SK-N-DZ (cell line): ENCODE measurements around the gene C1orf198.

Experiments used
- DNase-seq: peaks from one replicate; pipeline ENCODE4 v3.0.0-alpha.2; 2015; ENCODE audit warnings: low spot score

The C1orf198 gene

GRCh38 chr1:230892018-230892491 lies 23.7 kb upstream of the C1orf198 start:
- no peak for DNase-seq

- no peak for DNase-seq
Observed at GRCh38 chr1:230891413-230891812, 23.1 kb upstream of the C1orf198 start.

- no peak for DNase-seq
Observed at GRCh38 chr1:230884646-230885045, 16.3 kb upstream of the C1orf198 start.

DNA sequence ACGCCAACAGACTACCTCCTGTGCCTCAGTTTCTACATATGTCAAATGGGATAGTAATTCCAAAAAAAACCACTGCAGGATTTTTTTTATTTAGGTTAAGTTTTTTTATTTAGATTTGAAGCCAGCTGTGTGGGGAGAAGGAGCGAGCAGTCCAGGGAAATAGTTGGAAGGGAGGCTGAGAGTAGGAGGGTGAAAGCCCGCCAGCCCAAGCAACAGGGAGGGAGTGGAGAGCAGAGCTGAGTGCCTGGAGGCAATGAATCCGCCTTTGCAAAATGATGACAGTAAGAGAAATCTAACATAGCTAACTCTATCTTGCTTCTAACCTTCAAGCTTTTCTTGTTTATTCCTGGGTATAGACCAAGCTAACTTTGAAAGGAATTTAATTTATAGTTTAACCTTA lies 15.6 kb upstream of the C1orf198 start:
- no peak for DNase-seq

GRCh38 chr1:230879778-230880177 lies 11.5 kb upstream of the C1orf198 start:
- peak; percentile 35 for DNase-seq

DNA sequence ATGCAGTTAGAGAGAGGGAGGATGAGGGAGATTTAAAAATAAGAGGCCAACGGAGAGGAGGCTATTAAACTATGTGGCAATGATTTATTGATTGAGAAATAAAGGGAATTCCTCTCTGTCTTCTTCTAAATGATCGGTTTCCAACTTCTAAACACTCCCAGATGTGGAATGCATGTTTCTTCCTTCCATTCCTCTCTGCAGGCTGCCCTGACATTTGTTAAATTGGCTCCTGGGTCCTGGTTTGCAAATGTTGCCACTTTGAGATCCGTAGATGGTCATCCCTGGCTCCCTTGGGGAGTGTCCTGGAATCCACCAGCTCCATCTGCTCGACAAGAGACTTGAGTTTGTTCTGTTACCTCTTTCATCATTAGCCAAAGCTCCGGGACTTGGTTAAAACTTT lies 10.3 kb upstream of the C1orf198 start:
- no peak for DNase-seq

DNA sequence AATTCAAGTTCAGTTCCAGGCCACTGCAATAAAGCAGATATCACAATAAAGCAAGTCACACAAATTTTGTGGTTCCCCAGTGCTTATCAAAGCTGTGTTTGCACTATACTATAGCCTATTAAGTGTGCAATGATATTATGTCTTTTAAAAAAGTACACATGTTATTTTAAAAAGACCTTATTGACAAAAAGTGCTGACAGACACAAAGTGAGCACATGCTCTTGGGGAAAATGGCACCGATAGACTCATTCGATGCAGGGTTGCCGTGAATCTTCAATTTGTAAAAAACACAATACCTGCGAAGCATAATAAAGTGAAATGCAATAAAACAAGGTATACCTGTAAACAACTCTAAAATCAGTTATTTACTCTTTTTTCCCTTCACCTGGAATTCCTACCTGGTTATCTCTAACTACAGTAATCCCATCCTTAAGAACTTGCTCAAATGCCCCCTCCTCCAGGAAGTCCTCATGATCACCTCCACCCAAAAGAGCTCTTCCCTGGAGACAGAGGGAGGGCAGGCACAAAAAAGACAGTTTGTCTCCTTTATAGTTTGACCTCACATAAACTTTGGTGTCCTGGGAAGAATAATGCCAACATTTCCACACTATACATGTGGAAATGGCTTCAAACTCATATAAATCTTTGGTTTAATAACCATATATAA lies 9.7 kb upstream of the C1orf198 start:
- no peak for DNase-seq

GRCh38 chr1:230877146-230877923 lies 9.0 kb upstream of the C1orf198 start:
- no peak for DNase-seq

DNA sequence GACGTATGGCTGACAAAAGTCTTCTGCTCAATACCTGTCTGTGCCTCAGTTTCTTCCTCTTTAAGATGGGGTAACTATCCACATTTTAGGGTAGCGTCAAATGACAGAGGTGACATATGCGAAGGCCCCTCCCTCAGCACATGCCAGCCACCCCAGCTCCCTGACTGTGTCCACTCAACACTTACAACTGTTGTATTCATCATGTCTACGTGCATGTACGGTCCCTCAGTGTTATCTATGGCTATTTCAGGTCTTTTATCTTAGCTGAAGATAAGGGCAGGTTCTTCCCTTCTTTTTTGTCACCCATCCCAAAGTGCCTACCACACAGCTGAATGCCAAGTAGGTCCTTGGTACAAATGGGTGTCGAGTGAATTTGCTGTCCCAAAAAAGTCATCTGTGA lies 8.3 kb upstream of the C1orf198 start:
- DNase-seq = no peak

GRCh38 chr1:230875370-230875769 lies 7.0 kb upstream of the C1orf198 start:
- DNase-seq = no peak

GRCh38 chr1:230870916-230871315 lies 2.6 kb upstream of the C1orf198 start:
- no peak for DNase-seq

DNA sequence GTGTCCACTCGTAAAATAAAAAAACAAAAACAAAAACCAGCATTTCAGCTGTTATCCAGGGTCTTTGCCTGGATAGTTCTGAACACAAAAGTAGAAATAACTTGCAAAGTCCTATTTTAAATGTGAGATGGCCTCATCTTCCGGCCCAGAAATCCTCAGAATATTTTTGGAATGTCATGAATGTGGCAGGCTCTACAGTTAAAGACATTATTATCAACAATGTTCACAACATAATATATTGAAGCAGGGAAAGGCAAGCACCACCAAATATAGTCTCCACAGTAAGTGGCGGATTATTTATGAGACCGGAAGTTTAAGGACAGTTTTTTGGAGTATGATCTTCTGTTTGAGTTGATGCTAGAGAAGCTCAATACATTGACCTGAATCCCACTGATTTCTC lies 1.2 kb upstream of the C1orf198 start:
- no peak for DNase-seq

DNA sequence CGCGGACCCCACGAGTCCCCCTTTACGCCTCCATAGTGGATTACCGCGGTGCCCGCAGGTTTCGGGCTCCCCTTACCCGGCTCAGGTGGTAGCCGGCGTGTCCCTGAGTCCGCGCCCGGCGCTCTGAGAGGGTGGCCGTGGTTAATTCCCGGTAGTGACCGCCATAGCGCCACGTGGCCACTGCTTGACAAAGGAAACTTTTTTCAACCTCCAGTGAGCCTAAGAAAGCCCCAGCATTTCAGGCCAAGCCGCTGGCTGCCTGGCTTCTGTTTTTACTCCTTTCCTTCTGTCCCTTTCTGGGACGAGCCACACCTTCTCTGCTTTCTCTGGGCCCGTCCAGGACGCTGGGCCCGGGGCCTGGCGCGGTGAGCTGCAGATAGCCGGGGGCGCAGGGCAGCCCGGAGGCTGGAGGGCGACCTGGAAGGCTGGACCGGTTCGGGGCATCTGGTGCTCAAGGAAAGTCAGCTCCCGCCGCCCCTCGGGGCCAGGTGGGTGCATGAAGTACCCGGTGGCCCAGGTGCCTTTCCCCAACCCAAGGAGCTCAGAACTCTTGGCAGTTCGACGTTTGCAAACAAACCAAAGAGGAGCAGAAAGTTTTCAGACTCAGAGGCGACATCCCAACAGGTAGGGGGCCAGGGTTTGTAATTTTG lies 540 bp upstream of the C1orf198 start:
- peak; percentile 65 for DNase-seq

GRCh38 chr1:230867101-230867902 lies 1.0 kb downstream of the C1orf198 start:
- no peak for DNase-seq

GRCh38 chr1:230866171-230867070 lies 1.9 kb downstream of the C1orf198 start:
- no peak for DNase-seq

DNA sequence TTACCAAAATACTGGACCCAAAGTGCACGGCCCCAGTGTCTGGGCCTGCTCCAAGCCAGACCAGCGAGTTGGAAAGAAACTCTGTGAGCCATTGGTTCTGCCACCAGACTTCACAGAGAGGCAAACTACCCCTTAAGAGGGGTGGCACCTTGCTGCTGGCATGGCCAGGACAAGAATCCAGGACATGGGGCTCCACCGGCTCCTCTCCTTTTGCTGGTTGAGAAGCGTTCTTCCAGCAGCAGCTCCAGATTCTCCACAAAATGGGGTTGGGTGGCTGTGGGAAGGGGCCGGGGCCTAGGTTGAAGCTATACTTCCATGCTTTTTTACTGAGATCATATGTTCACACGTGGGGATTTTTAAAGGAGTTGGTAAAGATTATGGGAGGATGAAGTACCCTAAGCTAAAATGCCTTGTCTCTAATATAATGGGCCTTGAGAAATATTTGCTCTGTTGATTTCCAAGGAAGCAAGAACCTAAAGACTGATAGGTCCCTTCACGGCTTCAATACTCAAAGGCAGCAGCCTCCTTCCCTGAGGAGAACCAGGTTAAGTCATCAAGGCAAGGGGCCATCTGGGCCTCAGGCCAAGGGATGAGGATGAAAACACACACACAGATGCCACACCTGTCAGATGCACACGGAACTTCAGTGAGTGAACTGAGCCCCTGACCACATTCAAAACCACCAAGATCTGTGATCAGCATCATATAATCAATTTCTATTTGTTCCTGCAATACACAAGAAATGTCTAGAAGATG lies 3.1 kb downstream of the C1orf198 start:
- no peak for DNase-seq

GRCh38 chr1:230864441-230864840 lies 3.9 kb downstream of the C1orf198 start:
- DNase-seq = no peak

DNA sequence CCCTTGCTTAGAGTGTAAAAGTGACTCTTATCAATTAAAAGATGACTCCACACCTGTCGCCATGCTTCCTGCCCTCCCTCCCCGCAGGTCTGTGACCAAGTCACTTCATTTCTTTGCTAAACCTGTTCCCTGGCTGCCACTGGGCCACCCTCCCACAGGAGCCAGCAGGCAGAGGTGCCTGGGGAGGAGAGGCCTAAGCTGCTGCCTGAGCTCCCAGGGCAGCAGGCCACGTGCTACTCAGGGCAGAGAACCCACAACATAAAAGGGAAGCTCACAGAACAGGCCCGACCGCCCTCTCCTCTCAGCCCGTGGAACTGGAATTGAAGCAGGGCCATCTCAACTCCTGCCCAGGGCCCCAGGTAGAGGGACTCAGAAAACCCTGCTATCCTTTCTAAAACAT lies 4.9 kb downstream of the C1orf198 start:
- no peak for DNase-seq

DNA sequence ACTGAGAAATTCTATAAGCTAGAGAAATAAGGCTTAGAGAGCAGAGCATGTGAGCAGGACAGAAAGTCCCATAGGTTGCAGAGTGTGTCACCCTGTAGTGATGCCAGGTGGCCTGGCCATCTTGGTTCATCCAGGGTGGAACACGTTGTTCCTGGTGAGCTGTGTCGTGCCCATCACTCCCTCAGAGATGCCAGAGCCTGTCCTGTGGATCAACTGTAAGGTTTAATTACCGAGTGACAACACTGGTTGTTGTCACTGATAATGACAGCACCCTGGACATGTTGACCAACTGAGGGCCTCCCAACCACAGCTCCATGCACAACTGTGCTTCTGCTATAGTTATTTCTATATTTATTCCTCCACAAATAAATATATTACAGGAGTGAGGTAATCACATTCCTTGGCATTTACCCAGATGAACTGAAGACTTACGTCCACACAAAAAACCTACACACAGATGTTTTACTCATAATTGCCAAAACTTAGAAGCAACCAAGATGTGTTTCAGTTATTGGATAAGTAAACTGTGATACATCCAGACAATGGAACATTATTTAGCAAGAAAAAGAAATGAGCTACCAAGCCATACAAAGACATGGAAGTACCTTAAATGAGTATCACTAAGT lies 6.2 kb downstream of the C1orf198 start:
- no peak for DNase-seq

- DNase-seq = no peak
Observed at GRCh38 chr1:230861489-230861888, 6.8 kb downstream of the C1orf198 start.
